ENCODE measurements around the gene C20orf204. TPM values are rescaled to one million over a fixed set of nuclear protein-coding genes. Genes with fewer than 3 reads are reported as not detected.

C20orf204 gene
- total and polyA plus RNA-seq, 10 of the 15 experiments (the other 5 are each of a cell fraction or from before 2014, with no cell fraction given), result 0.24 to 56.0 (median 12.4) TPM

- intact Hi-C loops (cut with micrococcal nuclease; ENCODE audit: unreplicated experiment) (no loop called here), in situ Hi-C loops (cut with MboI) (no loop called here)
- TF ChIP-seq IKZF2 (IDR thresholded peaks at IDR 0.05) (no peak), ZNF207 (IDR thresholded peaks at IDR 0.05; ENCODE audit: borderline replicate concordance) (no peak), FOS (IDR thresholded peaks at IDR 0.05; ENCODE audit: borderline replicate concordance, extremely low read depth, insufficient read length) (no peak), YBX1 (IDR thresholded peaks at IDR 0.05) (no peak), HDGF (IDR thresholded peaks at IDR 0.05) (no peak), FOXM1 (IDR thresholded peaks at IDR 0.05; ENCODE audit: low read depth, low read length) (no peak), KDM1A (IDR thresholded peaks at IDR 0.05; ENCODE audit: borderline replicate concordance) (no peak)
- TF ChIP-seq, protein P1, sequence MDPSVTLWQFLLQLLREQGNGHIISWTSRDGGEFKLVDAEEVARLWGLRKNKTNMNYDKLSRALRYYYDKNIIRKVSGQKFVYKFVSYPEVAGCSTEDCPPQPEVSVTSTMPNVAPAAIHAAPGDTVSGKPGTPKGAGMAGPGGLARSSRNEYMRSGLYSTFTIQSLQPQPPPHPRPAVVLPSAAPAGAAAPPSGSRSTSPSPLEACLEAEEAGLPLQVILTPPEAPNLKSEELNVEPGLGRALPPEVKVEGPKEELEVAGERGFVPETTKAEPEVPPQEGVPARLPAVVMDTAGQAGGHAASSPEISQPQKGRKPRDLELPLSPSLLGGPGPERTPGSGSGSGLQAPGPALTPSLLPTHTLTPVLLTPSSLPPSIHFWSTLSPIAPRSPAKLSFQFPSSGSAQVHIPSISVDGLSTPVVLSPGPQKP (IDR thresholded peaks at IDR 0.05; ENCODE audit: low read depth, low read length), result no peak
- Histone ChIP-seq H3K9me3 (replicated peaks; ENCODE audit: control insufficient read depth, insufficient read depth, low read length) (peaks cover under 1% of the 10 kb centered on the region; the same call in 1 of the 3 replicates), H4K20me1 (ENCODE audit: control insufficient read depth, insufficient read depth) (no peaks in the 10 kb centered on the region), H3K4me1 (ENCODE audit: control insufficient read depth, insufficient read depth, low read length) (peaks cover 19% of the 10 kb centered on the region), H3K36me3 (ENCODE audit: control insufficient read depth in 2 of 2, insufficient read depth in 2 of 2, low read length in 1 of 2) (no peaks in the 10 kb centered on the region), H3K27me3 (replicated peaks in 1 of 2; ENCODE audit: control insufficient read depth in 2 of 2, insufficient read depth in 2 of 2, low read length in 1 of 2) (peaks cover 2 to 7% of the 10 kb centered on the region in 2 experiments; a peak in 2 of 4 replicates), H3K9ac (ENCODE audit: control insufficient read depth, insufficient read depth, low read length) (no peak overlapping the region), H3K4me2 (ENCODE audit: control insufficient read depth, insufficient read depth) (no peak overlapping the region), H3K79me2 (ENCODE audit: control insufficient read depth, insufficient read depth, low read length) (peaks cover 23% of the 10 kb centered on the region), H2AFZ (ENCODE audit: control insufficient read depth, low read depth, low read length) (no peak overlapping the region), H3K27ac (ENCODE audit: control insufficient read depth, insufficient read depth) (no peak overlapping the region), H3K4me3 (no peak overlapping the region)
- CTCF ChIA-PET, result interaction anchor here (1.0 to 3.5 kb wide), 3 partner anchors 39 to 204 kb away, joined by 3 to 65 read pairs (median 6); no protein-coding TSS in a partner anchor
- FAIRE-seq, result no peak
- DNase-seq (ENCODE audit: low read depth, low spot score), result no peak
- POLR2A ChIA-PET, result interaction anchor here (1.6 kb wide), 1 partner anchor 43 kb away, joined by 4 read pairs; no protein-coding TSS in a partner anchor
- BruUV-seq (replicated peaks), result no TSS peak
- 92% methylated on average over 6 of the region's 6 CpGs for WGBS (ENCODE audit: insufficient coverage, insufficient replicate concordance, low lambda C conversion rate, missing lambda C conversion rate)
- SMC1A ChIA-PET (ENCODE audit: uncharacterized antibody, unreplicated experiment), result interaction anchor here (1.0 to 2.3 kb wide), 2 partner anchors 39 to 40 kb away, joined by 3 to 11 read pairs; no protein-coding TSS in a partner anchor
- RAD21 ChIA-PET (ENCODE audit: unreplicated experiment), result interaction anchor here (0.6 to 6.7 kb wide), 3 partner anchors 34 to 295 kb away, joined by 3 to 67 read pairs (median 6); no protein-coding TSS in a partner anchor
- ATAC-seq, result no peak
Measured at GRCh38 chr20:64081624-64081964, 45.6 kb downstream of the C20orf204 start.

All from GM12878 (cell line).